Epithelial cell of proximal tubule (primary cell): ENCODE results near the gene PDE7B. TPM values are rescaled to one million over a fixed set of nuclear protein-coding genes. Genes with fewer than 3 reads are reported as not detected.

ENCODE experiments used
- DNase-seq: peaks from one replicate; pipeline ENCODE4 v3.0.0-alpha.2; 2011; ENCODE audit warnings: low read depth
- H3K4me3 ChIP-seq: 2 replicates; pipeline ENCODE4 v1.5.1; 2011; ENCODE audit warnings: low read depth, mild to moderate bottlenecking, low read length
- total RNA-seq: library from RNA; depleted of rRNA; stranded (reverse); fragments of >200 nt; gene quantifications from 2 replicates; pipeline ENCODE4 v1.2.3, GENCODE V29; 2015
- TF ChIP-seq, protein P1 (sequence below): conservative IDR thresholded peaks from 2 replicates; pipeline ENCODE4 v1.5.1; 2012; ENCODE audit warnings: low read depth, mild to moderate bottlenecking, low read length

The PDE7B gene
- total RNA-seq, 1 donor from 2014 or later: 2.4 TPM

DNA sequence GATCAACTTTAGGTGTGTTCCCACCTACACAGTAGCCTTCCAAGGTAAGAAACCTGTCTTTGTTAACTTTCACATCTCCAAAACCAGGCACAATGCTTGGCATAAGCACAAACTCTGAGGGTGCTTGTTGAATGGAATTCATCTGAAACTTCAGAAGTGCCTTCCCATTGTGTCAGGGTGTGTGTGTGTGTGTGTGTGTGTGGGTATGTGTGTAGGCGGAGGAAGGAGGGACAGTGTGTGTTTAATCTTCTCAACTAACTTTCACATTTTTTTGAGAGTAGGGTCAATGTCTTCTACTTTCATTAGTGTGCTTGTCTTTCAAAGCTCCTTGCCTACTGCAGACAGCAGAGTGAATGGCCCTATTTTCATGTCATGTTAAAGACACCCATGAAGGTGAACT lies 45.6 kb downstream of the PDE7B start:
- DNase-seq: no peak
- TF ChIP-seq, protein P1, sequence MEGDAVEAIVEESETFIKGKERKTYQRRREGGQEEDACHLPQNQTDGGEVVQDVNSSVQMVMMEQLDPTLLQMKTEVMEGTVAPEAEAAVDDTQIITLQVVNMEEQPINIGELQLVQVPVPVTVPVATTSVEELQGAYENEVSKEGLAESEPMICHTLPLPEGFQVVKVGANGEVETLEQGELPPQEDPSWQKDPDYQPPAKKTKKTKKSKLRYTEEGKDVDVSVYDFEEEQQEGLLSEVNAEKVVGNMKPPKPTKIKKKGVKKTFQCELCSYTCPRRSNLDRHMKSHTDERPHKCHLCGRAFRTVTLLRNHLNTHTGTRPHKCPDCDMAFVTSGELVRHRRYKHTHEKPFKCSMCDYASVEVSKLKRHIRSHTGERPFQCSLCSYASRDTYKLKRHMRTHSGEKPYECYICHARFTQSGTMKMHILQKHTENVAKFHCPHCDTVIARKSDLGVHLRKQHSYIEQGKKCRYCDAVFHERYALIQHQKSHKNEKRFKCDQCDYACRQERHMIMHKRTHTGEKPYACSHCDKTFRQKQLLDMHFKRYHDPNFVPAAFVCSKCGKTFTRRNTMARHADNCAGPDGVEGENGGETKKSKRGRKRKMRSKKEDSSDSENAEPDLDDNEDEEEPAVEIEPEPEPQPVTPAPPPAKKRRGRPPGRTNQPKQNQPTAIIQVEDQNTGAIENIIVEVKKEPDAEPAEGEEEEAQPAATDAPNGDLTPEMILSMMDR: no peak
- H3K4me3 ChIP-seq: no peak overlapping the region

GRCh38 chr6:135901774-135902524 lies 50.4 kb downstream of the PDE7B start:
- H3K4me3 ChIP-seq: no peak overlapping the region
- no peak for DNase-seq
- TF ChIP-seq, protein P1: no peak

DNA sequence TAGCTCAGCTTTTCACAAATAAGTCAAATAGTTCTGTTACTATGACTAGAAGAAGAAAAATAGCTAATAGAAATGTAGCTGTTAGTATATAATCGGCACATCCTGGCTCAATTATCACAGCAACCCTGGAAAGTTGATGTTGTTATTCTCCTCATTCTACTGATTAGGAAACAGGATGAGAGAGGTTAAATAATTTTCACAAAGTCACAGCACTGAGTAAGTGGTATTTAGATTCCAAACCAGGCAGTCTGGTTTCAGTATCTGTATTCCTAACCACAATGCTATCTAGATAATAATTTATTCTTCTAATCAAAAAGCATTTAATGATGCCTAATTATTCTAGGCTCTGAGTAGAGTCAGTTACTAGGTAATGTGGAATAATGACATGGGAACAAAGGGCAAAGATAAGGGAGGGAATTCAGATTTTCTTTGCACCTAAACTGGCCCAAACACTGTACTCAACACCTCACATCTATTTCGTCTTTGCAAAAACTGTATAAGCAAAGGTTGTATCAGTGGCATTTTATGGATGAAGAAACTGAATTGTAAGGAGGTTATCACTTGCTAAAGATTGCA lies 51.3 kb downstream of the PDE7B start:
- TF ChIP-seq, protein P1: no peak
- no peak for DNase-seq
- H3K4me3 ChIP-seq: no peak overlapping the region

- H3K4me3 ChIP-seq: no peak overlapping the region
- DNase-seq: no peak
- TF ChIP-seq, protein P1: no peak
Measured at GRCh38 chr6:135904666-135905065, 53.2 kb downstream of the PDE7B start.

DNA sequence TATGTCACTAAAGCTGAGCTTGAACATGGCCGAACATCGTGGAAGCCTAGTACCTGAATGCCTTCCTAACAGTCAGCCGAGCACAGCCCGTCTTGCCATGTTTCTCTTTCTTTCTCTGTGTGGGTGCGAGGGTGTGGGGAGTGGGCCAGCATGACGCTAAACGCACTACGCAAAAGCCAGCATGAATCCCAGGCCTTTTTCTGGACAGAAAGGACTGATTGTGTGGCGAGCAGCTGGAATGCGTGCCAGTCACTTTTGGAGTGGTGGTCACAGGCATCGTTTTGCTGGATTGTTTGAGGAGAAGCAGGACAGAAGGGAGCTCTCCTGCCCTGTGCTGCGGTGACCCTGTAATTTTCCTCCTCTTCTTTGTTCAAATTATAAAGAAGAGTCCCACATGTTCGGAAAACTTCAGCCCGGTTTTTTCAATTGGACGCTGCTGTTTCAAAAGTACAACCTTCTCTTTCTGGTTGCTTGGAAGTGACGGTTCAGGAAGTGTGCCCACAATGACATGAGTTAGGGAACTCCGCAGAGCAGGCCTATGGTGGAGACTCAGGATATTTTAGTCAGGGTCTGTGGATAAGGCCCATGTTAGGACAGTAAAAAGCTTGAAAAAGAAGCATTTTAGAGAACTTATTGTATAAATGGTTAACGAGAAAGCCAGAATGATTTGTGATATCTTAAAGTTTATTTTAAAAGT lies 54.3 kb downstream of the PDE7B start:
- DNase-seq: no peak
- no peak overlapping the region for H3K4me3 ChIP-seq
- TF ChIP-seq, protein P1: no peak

DNA sequence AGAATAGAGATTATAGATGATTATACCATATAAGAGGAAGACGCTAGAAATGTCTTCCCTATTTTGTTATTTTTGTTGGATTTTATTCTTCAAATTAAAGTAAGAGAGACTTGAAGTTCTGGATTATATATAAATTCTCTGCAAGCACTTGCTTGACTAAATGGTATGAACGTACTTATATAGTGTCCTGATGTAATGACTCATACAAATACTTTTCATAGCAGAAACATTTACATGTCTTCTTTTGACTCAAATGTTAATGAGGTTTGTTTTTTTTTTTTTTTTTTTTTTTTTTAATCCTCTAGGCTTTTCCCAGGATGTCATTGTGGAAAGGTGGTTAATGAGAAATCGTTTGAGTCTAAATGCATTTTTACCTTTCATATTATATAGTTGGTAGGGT lies 55.0 kb downstream of the PDE7B start:
- TF ChIP-seq, protein P1: no peak
- H3K4me3 ChIP-seq: no peak overlapping the region
- no peak for DNase-seq
